Neuronal stem cell (in vitro differentiated cells): Measurements from ENCODE around the gene KCTD16.

Source experiments
- DNase-seq: peaks from one replicate; pipeline ENCODE4 v3.0.0-alpha.2; 2013; ENCODE audit warnings: low spot score
- H2AFZ ChIP-seq: one replicate; pipeline ENCODE4 v1.6.1; 2013; ENCODE audit warnings: mild to moderate bottlenecking, low read length, inconsistent platforms
- H2AK5ac ChIP-seq: 2 replicates; pipeline ENCODE4 v1.6.1; 2013; ENCODE audit warnings: low read depth, mild to moderate bottlenecking, inconsistent platforms, low read length, moderate library complexity, mixed read lengths
- H2BK120ac ChIP-seq: 2 replicates; pipeline ENCODE4 v1.6.1; 2013; ENCODE audit warnings: low read depth, mild to moderate bottlenecking, inconsistent platforms, low read length, moderate library complexity, mixed read lengths
- H2BK12ac ChIP-seq: one replicate; pipeline ENCODE4 v1.6.1; 2013; ENCODE audit warnings: low read length, inconsistent platforms
- H2BK15ac ChIP-seq: 2 replicates; pipeline ENCODE4 v1.6.1; 2013; ENCODE audit warnings: mild to moderate bottlenecking, low read length, inconsistent platforms, mixed read lengths
- H2BK5ac ChIP-seq: one replicate; pipeline ENCODE4 v1.6.1; 2013; ENCODE audit warnings: inconsistent platforms, mild to moderate bottlenecking, low read length, moderate library complexity
- H3K14ac ChIP-seq: one replicate; pipeline ENCODE4 v1.6.1; 2013; ENCODE audit warnings: low read length, inconsistent platforms
- H3K18ac ChIP-seq: 2 replicates; pipeline ENCODE4 v1.6.1; 2013; ENCODE audit warnings: low read length, inconsistent platforms
- H3K23ac ChIP-seq: 2 replicates; pipeline ENCODE4 v1.6.1; 2013; ENCODE audit warnings: low read depth, mild to moderate bottlenecking, mixed read lengths, low read length, inconsistent platforms; ENCODE audit not compliant: poor library complexity
- H3K27ac ChIP-seq: replicated peaks from 3 replicates; pipeline ENCODE4 v1.5.1; 2013; ENCODE audit warnings: low read length, inconsistent platforms
- H3K27me3 ChIP-seq, 3 experiments: 2 replicates each; pipeline ENCODE4 v1.6.1; 2013; ENCODE audit warnings: low read length in 3 of 3, mild to moderate bottlenecking in 2 of 3, inconsistent platforms in 1 of 3, low read depth in 1 of 3, mixed read lengths in 1 of 3, moderate library complexity in 1 of 3; ENCODE audit not compliant: control insufficient read depth in 3 of 3, insufficient read depth in 3 of 3
- H3K36me3 ChIP-seq, 2 donors: replicated peaks in 1 of 2; 2 replicates each; pipeline ENCODE4 v1.6.1; 2013; ENCODE audit warnings: low read length in 2 of 2; ENCODE audit not compliant: control insufficient read depth in 2 of 2, insufficient read depth in 2 of 2
- H3K4ac ChIP-seq: 2 replicates; pipeline ENCODE4 v1.6.1; 2013; ENCODE audit warnings: inconsistent platforms, mild to moderate bottlenecking, low read length, moderate library complexity
- H3K4me1 ChIP-seq, 2 donors: 1 replicate in 1 of 2; 2 replicates in 1 of 2; pipeline ENCODE4 v1.6.1; 2013; ENCODE audit warnings: low read length in 2 of 2, low read depth in 1 of 2; ENCODE audit not compliant: control insufficient read depth in 2 of 2, insufficient read depth in 1 of 2
- H3K4me2 ChIP-seq: one replicate; pipeline ENCODE4 v1.6.1; 2013; ENCODE audit warnings: mild to moderate bottlenecking, low read length, inconsistent platforms; ENCODE audit not compliant: insufficient read depth, poor library complexity, severe bottlenecking
- H3K4me3 ChIP-seq, 2 donors: 2 replicates each; pipeline ENCODE4 v1.5.1; 2013; ENCODE audit warnings: low read length in 2 of 2, mild to moderate bottlenecking in 2 of 2, inconsistent platforms in 1 of 2, moderate library complexity in 1 of 2
- H3K79me1 ChIP-seq: one replicate; pipeline ENCODE4 v1.6.1; 2013; ENCODE audit warnings: low read depth, mild to moderate bottlenecking, inconsistent platforms, low read length, moderate library complexity
- H3K9ac ChIP-seq: one replicate; pipeline ENCODE4 v1.6.1; 2013; ENCODE audit warnings: mild to moderate bottlenecking, low read depth, low read length, inconsistent platforms; ENCODE audit not compliant: poor library complexity
- H3K9me3 ChIP-seq, 2 donors: replicated peaks in 1 of 2; 2 replicates each; pipeline versions ENCODE3 to v1.6.1; 2013; ENCODE audit warnings: low read length in 2 of 2, mild to moderate bottlenecking in 2 of 2, inconsistent platforms in 1 of 2, low read depth in 1 of 2, mixed read lengths in 1 of 2, moderate library complexity in 1 of 2; ENCODE audit not compliant: control insufficient read depth in 2 of 2, insufficient read depth in 1 of 2
- H4K8ac ChIP-seq: one replicate; pipeline ENCODE4 v1.6.1; 2013; ENCODE audit warnings: low read depth, mild to moderate bottlenecking, inconsistent platforms, low read length, moderate library complexity
- H4K91ac ChIP-seq: one replicate; pipeline ENCODE4 v1.6.1; 2013; ENCODE audit warnings: low read length, low read depth, mild to moderate bottlenecking, inconsistent platforms; ENCODE audit not compliant: poor library complexity
- WGBS, 2 donors: extraction: QIAGEN DNeasy Blood & Tissue Kit; methylation state at CpG; one replicate each; pipeline ENCODE4 v1.1.7; 2013; ENCODE audit warnings: missing lambda C conversion rate in 2 of 2, mixed read lengths in 1 of 2; ENCODE audit not compliant: insufficient read length in 2 of 2, insufficient replicate concordance in 1 of 2; ENCODE audit errors: extremely low coverage in 2 of 2; 5-methylcytosine and 5-hydroxymethylcytosine counted together

Gene KCTD16

GRCh38 chr5:144209361-144209760 is 38.7 kb downstream of the KCTD16 start:
- no peak overlapping the region for H2BK5ac ChIP-seq
- WGBS, 2 donors: no CpG with 5 or more reads among the region's 4 CpGs
- H3K9me3 ChIP-seq: no peaks in the 10 kb centered on the region
- H3K79me1 ChIP-seq: no peaks in the 10 kb centered on the region
- H2BK15ac ChIP-seq: no peak overlapping the region
- peaks cover 0 to 31% (median 2%) of the 10 kb centered on the region in 3 experiments for H3K27me3 ChIP-seq
- no peak overlapping the region for H3K9ac ChIP-seq
- no peak overlapping the region for H3K27ac ChIP-seq
- peaks cover 3 to 4% of the 10 kb centered on the region in 2 donors for H3K4me1 ChIP-seq
- H3K36me3 ChIP-seq: no peaks in the 10 kb centered on the region
- no peak overlapping the region for H2AFZ ChIP-seq
- no peak overlapping the region for H4K8ac ChIP-seq
- H4K91ac ChIP-seq: no peak overlapping the region
- no peak overlapping the region for H3K4me2 ChIP-seq
- H3K4ac ChIP-seq: no peak overlapping the region
- no peak overlapping the region for H2AK5ac ChIP-seq
- no peak overlapping the region for H3K4me3 ChIP-seq
- no peak for DNase-seq
- no peak overlapping the region for H3K23ac ChIP-seq
- no peak overlapping the region for H2BK120ac ChIP-seq
- no peak overlapping the region for H3K18ac ChIP-seq
- H2BK12ac ChIP-seq: no peak overlapping the region
- H3K14ac ChIP-seq: no peak overlapping the region

DNA sequence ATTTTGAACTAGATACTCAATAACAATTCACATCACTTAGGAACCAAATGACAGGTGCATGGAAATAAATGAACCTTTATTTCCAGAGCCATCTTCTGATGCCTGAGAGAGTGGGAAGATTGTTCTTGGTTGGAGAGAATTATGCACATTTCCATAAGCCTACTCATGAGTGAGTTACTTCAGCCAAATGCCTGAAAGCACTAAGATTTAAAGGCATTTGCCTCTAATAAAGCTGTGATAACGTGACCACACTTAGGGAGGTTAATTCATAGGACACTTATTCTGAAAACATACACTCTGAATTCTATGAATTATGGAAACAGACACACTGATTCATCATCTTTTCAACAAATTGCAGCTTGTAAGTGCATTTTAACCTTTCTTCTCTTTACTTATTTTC is 40.0 kb downstream of the KCTD16 start:
- no peak overlapping the region for H3K27ac ChIP-seq
- no peak overlapping the region for H3K18ac ChIP-seq
- DNase-seq: no peak
- no peak overlapping the region for H3K9ac ChIP-seq
- no peak overlapping the region for H3K23ac ChIP-seq
- H2AK5ac ChIP-seq: no peak overlapping the region
- no peak overlapping the region for H4K91ac ChIP-seq
- no peaks in the 10 kb centered on the region for H3K79me1 ChIP-seq
- H2AFZ ChIP-seq: no peak overlapping the region
- no peak overlapping the region for H3K4me3 ChIP-seq
- no peak overlapping the region for H3K4me2 ChIP-seq
- WGBS, 2 donors: no CpG with 5 or more reads among the region's 1 CpG
- H2BK5ac ChIP-seq: no peak overlapping the region
- no peak overlapping the region for H3K14ac ChIP-seq
- peaks cover 0 to 18% (median 0%) of the 10 kb centered on the region in 3 experiments for H3K27me3 ChIP-seq
- H3K4me1 ChIP-seq: no peaks in the 10 kb centered on the region
- H2BK120ac ChIP-seq: no peak overlapping the region
- no peak overlapping the region for H4K8ac ChIP-seq
- no peaks in the 10 kb centered on the region for H3K36me3 ChIP-seq
- no peak overlapping the region for H3K4ac ChIP-seq
- H2BK12ac ChIP-seq: no peak overlapping the region
- H3K9me3 ChIP-seq: no peaks in the 10 kb centered on the region
- no peak overlapping the region for H2BK15ac ChIP-seq

GRCh38 chr5:144219869-144220268 is 49.2 kb downstream of the KCTD16 start:
- no peak overlapping the region for H3K4me3 ChIP-seq
- H3K79me1 ChIP-seq: no peaks in the 10 kb centered on the region
- H2AFZ ChIP-seq: no peak overlapping the region
- no peak overlapping the region for H3K27ac ChIP-seq
- no peaks in the 10 kb centered on the region for H3K9me3 ChIP-seq
- H2BK120ac ChIP-seq: no peak overlapping the region
- no CpG with 5 or more reads among the region's 3 CpGs for WGBS, 2 donors
- no peak for DNase-seq
- H3K4me2 ChIP-seq: no peak overlapping the region
- H4K8ac ChIP-seq: no peak overlapping the region
- H2BK15ac ChIP-seq: no peak overlapping the region
- H3K23ac ChIP-seq: no peak overlapping the region
- H3K14ac ChIP-seq: no peak overlapping the region
- no peak overlapping the region for H2AK5ac ChIP-seq
- H3K36me3 ChIP-seq: no peaks in the 10 kb centered on the region
- no peak overlapping the region for H2BK5ac ChIP-seq
- no peaks in the 10 kb centered on the region for H3K4me1 ChIP-seq
- H3K9ac ChIP-seq: no peak overlapping the region
- no peak overlapping the region for H3K4ac ChIP-seq
- no peak overlapping the region for H3K18ac ChIP-seq
- H4K91ac ChIP-seq: no peak overlapping the region
- no peak overlapping the region for H2BK12ac ChIP-seq
- no peaks in the 10 kb centered on the region for H3K27me3 ChIP-seq

DNA sequence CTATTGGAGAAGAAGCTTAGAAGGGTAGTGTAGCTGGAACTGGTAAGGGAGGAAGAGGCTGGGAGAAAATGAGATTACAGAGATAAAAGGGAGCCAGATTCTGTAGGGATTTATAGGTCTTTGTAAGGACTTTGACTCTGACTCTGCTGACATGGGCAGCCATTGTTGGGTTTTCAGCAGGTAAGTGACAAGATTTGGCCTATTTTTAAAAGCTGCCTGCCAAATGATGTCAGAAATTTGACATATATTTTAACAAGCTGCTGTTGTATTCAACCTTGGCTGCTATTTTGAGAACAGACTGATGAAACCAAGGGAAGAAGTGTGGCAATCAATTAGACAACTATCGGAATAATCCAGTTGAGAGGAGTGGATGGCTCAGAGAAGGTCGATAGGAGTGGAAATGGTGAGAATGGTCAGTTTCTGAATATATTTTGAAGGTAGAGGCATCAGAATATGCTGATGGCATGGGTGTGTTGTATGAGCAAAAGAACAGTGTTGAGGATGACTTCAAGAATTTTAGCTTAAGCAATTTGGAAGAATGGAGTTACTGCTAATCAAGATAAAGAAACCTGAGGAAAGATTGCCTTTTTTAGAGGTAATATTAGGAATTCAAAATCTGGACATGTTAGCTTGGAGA is 56.8 kb downstream of the KCTD16 start:
- Histone ChIP-seq H3K4me3 (no peak overlapping the region), H3K27ac (no peak overlapping the region), H3K4me2 (no peak overlapping the region), H3K9me3 (no peaks in the 10 kb centered on the region), H3K79me1 (no peaks in the 10 kb centered on the region), H3K36me3 (no peaks in the 10 kb centered on the region), H3K9ac (no peak overlapping the region), H3K4ac (no peak overlapping the region), H3K14ac (no peak overlapping the region), H3K27me3 (no peaks in the 10 kb centered on the region), H4K91ac (no peak overlapping the region), H2BK15ac (no peak overlapping the region), H2BK12ac (no peak overlapping the region), H2BK5ac (no peak overlapping the region), H3K18ac (no peak overlapping the region), H3K4me1 (no peaks in the 10 kb centered on the region), H3K23ac (no peak overlapping the region), H4K8ac (no peak overlapping the region), H2BK120ac (no peak overlapping the region), H2AK5ac (no peak overlapping the region), H2AFZ (no peak overlapping the region)
- no CpG with 5 or more reads among the region's 2 CpGs for WGBS, 2 donors
- no peak for DNase-seq
